Cardiac septum (tissue), 1 donor: Measurements from ENCODE around the gene CEP192. TPM values are rescaled to one million over a fixed set of nuclear protein-coding genes. Genes with fewer than 3 reads are reported as not detected.

Experiments used
- DNase-seq: peaks from one replicate; pipeline ENCODE4 v3.0.0-alpha.2; 2020; ENCODE audit warnings: low spot score
- intact Hi-C: fragments of 100-400 bp; cut with DNase I; formaldehyde crosslinking; loops from one replicate; pipeline ENCODE4 v1.14.0; 2022
- total RNA-seq: library from RNA; stranded (reverse); fragmentation: NEBNext Ultra II Directional; extraction: Animal tissue kit (Norgen Biotek cat#: 25700); gene quantifications from one replicate; pipeline ENCODE4 v1.2.1, GENCODE V29; 2021
- donor health status: DM: no; HTN: no; CAD: no.

Gene CEP192
- total RNA-seq, 1 donor from 2014 or later = 28.5 TPM

GRCh38 chr18:13173578-13174145, 182.5 kb downstream of the CEP192 start:
- no peak for DNase-seq
- intact Hi-C loops = no loop called here

Other genes with a start within 250 kb of the CEP192 start
- gene PTPN2, start 107.1 kb upstream of the CEP192 start, total RNA-seq = 14.5 TPM
- gene SEH1L, start 43.4 kb upstream of the CEP192 start, total RNA-seq = 21.0 TPM
- 23.3 TPM for gene LDLRAD4, start 227.4 kb downstream of the CEP192 start, total RNA-seq